GM12892 (cell line): ENCODE measurements around the gene SAXO2.
"Not testable (repeated sequence)": the region's sequence is repeated elsewhere in the genome, so short reads cannot be mapped to it uniquely, and the experiment has no call there.

Source experiments
- POLR2AphosphoS5 ChIP-seq: IDR thresholded peaks from 2 replicates; pipeline ENCODE4 v1.6.1; 2011; ENCODE audit warnings: low read depth, low read length, control low read depth
- TAF1 ChIP-seq: IDR thresholded peaks from 2 replicates; pipeline ENCODE4 v1.6.1; 2011; ENCODE audit warnings: low read depth, mild to moderate bottlenecking, control low read depth, low read length, borderline replicate concordance

- not testable (repeated sequence) for TF ChIP-seq POLR2AphosphoS5, TAF1
Observed at GRCh38 chr15:82316247-82317090, 53.9 kb downstream of the SAXO2 start.
